CD14-positive monocyte (primary cell): ENCODE data around the gene PRRG4. TPM values are rescaled to one million over a fixed set of nuclear protein-coding genes. Genes with fewer than 3 reads are reported as not detected.

Experiments
- DNase-seq, 3 donors: peaks; one replicate each; pipeline ENCODE4 v3.0.0-alpha.2; 2011 to 2022
- H2AFZ ChIP-seq: 2 replicates; pipeline ENCODE4 v1.6.0; 2012; ENCODE audit warnings: mild to moderate bottlenecking, low read depth, low read length, inconsistent platforms; ENCODE audit not compliant: insufficient read depth, poor library complexity, severe bottlenecking
- H3K27ac ChIP-seq, 2 donors: 1 replicate in 1 of 2; 2 replicates in 1 of 2; pipeline ENCODE4 v1.5.1; 2012 to 2013; ENCODE audit warnings: low read length in 2 of 2, control low read depth in 1 of 2, inconsistent platforms in 1 of 2, low read depth in 1 of 2, mild to moderate bottlenecking in 1 of 2
- H3K27me3 ChIP-seq, 2 donors: one replicate each; pipeline versions ENCODE4 v1.6.0 to v1.6.1; 2011 to 2013; ENCODE audit warnings: low read length in 2 of 2; ENCODE audit not compliant: control insufficient read depth in 2 of 2, insufficient read depth in 2 of 2
- H3K36me3 ChIP-seq, 2 donors: replicated peaks in 1 of 2; 1 replicate in 1 of 2; 2 replicates in 1 of 2; pipeline versions ENCODE4 v1.5.1 to v1.6.1; 2012 to 2013; ENCODE audit warnings: low read length in 2 of 2, control low read depth in 1 of 2, inconsistent platforms in 1 of 2, mild to moderate bottlenecking in 1 of 2; ENCODE audit not compliant: insufficient read depth in 2 of 2, control insufficient read depth in 1 of 2
- H3K4me1 ChIP-seq, 2 donors: 1 replicate in 1 of 2; 2 replicates in 1 of 2; pipeline versions ENCODE4 v1.5.1 to v1.6.1; 2012 to 2013; ENCODE audit warnings: low read length in 2 of 2, control low read depth in 1 of 2, inconsistent platforms in 1 of 2, mild to moderate bottlenecking in 1 of 2, moderate library complexity in 1 of 2; ENCODE audit not compliant: insufficient read depth in 2 of 2, control insufficient read depth in 1 of 2
- H3K4me2 ChIP-seq: replicated peaks from 2 replicates; pipeline ENCODE3; 2012; ENCODE audit warnings: low read length, moderate library complexity, mild to moderate bottlenecking; ENCODE audit not compliant: poor library complexity, severe bottlenecking; ENCODE audit errors: extremely low read depth
- H3K4me3 ChIP-seq, 3 experiments: fragments of 200-600 bp in 1 of 3; sonication (generic) in 1 of 3; replicated peaks in 1 of 3; 1 replicate in 2 of 3; 2 replicates in 1 of 3; pipeline ENCODE4 v1.5.1; 2011 to 2013; ENCODE audit warnings: low read length in 3 of 3, mild to moderate bottlenecking in 3 of 3, control low read depth in 2 of 3, low read depth in 2 of 3, inconsistent platforms in 1 of 3, moderate library complexity in 1 of 3
- H3K79me2 ChIP-seq: 2 replicates; pipeline ENCODE4 v1.6.0; 2012; ENCODE audit warnings: mild to moderate bottlenecking, control low read depth, inconsistent platforms, low read length, moderate library complexity; ENCODE audit not compliant: insufficient read depth
- H3K9ac ChIP-seq: 2 replicates; pipeline ENCODE4 v1.6.0; 2017; ENCODE audit warnings: low read length, mild to moderate bottlenecking; ENCODE audit not compliant: insufficient read depth, poor library complexity, severe bottlenecking
- H3K9me3 ChIP-seq, 2 donors: replicated peaks in 1 of 2; 1 replicate in 1 of 2; 2 replicates in 1 of 2; pipeline versions ENCODE4 v1.5.1 to v1.6.1; 2012 to 2013; ENCODE audit warnings: low read length in 2 of 2, control low read depth in 1 of 2; ENCODE audit not compliant: control insufficient read depth in 1 of 2, insufficient read depth in 1 of 2
- H4K20me1 ChIP-seq: 2 replicates; pipeline ENCODE4 v1.6.0; 2012; ENCODE audit warnings: mild to moderate bottlenecking, low read length, control low read depth, moderate library complexity; ENCODE audit not compliant: insufficient read depth
- H3K27ac Mint-ChIP-seq, 7 donors: one replicate each; pipeline ENCODE4 v1.8.0; 2020; ENCODE audit warnings: mild to moderate bottlenecking in 7 of 7, mixed read lengths in 7 of 7, moderate library complexity in 6 of 7, inconsistent platforms in 2 of 7
- H3K27me3 Mint-ChIP-seq, 3 donors: one replicate each; pipeline ENCODE4 v1.8.0; 2021 to 2022; ENCODE audit warnings: low read depth in 3 of 3, mild to moderate bottlenecking in 3 of 3, mixed read lengths in 3 of 3, moderate library complexity in 3 of 3, inconsistent platforms in 1 of 3
- H3K36me3 Mint-ChIP-seq, 2 donors: one replicate each; pipeline ENCODE4 v1.8.0; 2020; ENCODE audit warnings: mixed read lengths in 2 of 2, inconsistent platforms in 1 of 2, mild to moderate bottlenecking in 1 of 2
- H3K4me1 Mint-ChIP-seq: one replicate; pipeline ENCODE4 v1.8.0; 2020; ENCODE audit warnings: mild to moderate bottlenecking, mixed read lengths
- H3K4me3 Mint-ChIP-seq, 2 donors: one replicate each; pipeline ENCODE4 v1.8.0; 2020; ENCODE audit warnings: mild to moderate bottlenecking in 2 of 2, mixed read lengths in 2 of 2, moderate library complexity in 1 of 2
- H3K9me3 Mint-ChIP-seq, 7 donors: one replicate each; pipeline ENCODE4 v1.8.0; 2020 to 2022; ENCODE audit warnings: mixed read lengths in 7 of 7, mild to moderate bottlenecking in 6 of 7, moderate library complexity in 6 of 7, inconsistent platforms in 2 of 7
- WGBS: methylation state at CpG from one replicate; pipeline ENCODE4 v1.1.5; 2013; ENCODE audit warnings: missing lambda C conversion rate; ENCODE audit not compliant: insufficient coverage; 5-methylcytosine and 5-hydroxymethylcytosine counted together
- intact Hi-C, 2 donors: fragments of 100-400 bp; cut with micrococcal nuclease; formaldehyde crosslinking; loops; one replicate each; pipeline versions ENCODE4 v1.15.0 to v1.15.1; 2023
- polyA plus RNA-seq, 3 donors: library from polyadenylated mRNA; depleted of rRNA in 1 of 3; unstranded in 2 of 3; stranded (reverse) in 1 of 3; fragments of 300-500 nt in 2 of 3; fragments of >200 nt in 1 of 3; fragmentation: Illumina TruSeq in 2 of 3; gene quantifications; 1 replicate in 2 of 3; 2 replicates in 1 of 3; pipeline ENCODE4 v1.2.3, GENCODE V29; 2012 to 2021
- TF ChIP-seq, protein P1 (sequence below): fragments of 200-600 bp; IDR thresholded peaks from one replicate; pipeline ENCODE4 v1.8.0; 2022; ENCODE audit warnings: antibody characterized with exemption, mild to moderate bottlenecking

The PRRG4 gene
- polyA plus RNA-seq, 3 donors, result 3.5 to 9.9 (median 8.7) TPM

- 100% methylated on average over 4 of the region's 12 CpGs for WGBS
- H3K9me3 Mint-ChIP-seq, result no peaks in the 10 kb centered on the region
- Histone ChIP-seq H3K27ac (no peak within 1 kb of the TSS), H3K4me2 (no peak within 1 kb of the TSS), H3K79me2 (no peaks in the 10 kb centered on the region), H3K27me3 (no peaks in the 10 kb centered on the region), H2AFZ (no peak within 1 kb of the TSS), H3K4me1 (peaks cover 7 to 8% of the 10 kb centered on the region in 2 donors), H3K9ac (no peak within 1 kb of the TSS), H4K20me1 (no peaks in the 10 kb centered on the region), H3K9me3 (no peaks in the 10 kb centered on the region), H3K4me3 (no peak within 1 kb of the TSS), H3K36me3 (no peaks in the 10 kb centered on the region)
- no peak within 1 kb of the TSS for H3K4me3 Mint-ChIP-seq
- peaks cover 4% of the 10 kb centered on the region for H3K4me1 Mint-ChIP-seq
- H3K27ac Mint-ChIP-seq, result peak within 1 kb of the TSS in 1 of 7 donors; percentile 51
- intact Hi-C loops, result loop anchor here in 1 of 2 donors (5.0 kb wide), 1 partner anchor 417 kb away; no protein-coding TSS in a partner anchor
- peaks cover 3 to 8% of the 10 kb centered on the region in 2 donors for H3K36me3 Mint-ChIP-seq
- peaks cover 0 to 2% (median 0%) of the 10 kb centered on the region in 3 donors for H3K27me3 Mint-ChIP-seq
- TF ChIP-seq, protein P1, sequence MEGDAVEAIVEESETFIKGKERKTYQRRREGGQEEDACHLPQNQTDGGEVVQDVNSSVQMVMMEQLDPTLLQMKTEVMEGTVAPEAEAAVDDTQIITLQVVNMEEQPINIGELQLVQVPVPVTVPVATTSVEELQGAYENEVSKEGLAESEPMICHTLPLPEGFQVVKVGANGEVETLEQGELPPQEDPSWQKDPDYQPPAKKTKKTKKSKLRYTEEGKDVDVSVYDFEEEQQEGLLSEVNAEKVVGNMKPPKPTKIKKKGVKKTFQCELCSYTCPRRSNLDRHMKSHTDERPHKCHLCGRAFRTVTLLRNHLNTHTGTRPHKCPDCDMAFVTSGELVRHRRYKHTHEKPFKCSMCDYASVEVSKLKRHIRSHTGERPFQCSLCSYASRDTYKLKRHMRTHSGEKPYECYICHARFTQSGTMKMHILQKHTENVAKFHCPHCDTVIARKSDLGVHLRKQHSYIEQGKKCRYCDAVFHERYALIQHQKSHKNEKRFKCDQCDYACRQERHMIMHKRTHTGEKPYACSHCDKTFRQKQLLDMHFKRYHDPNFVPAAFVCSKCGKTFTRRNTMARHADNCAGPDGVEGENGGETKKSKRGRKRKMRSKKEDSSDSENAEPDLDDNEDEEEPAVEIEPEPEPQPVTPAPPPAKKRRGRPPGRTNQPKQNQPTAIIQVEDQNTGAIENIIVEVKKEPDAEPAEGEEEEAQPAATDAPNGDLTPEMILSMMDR, result no peak
- no peak for DNase-seq
Observed at GRCh38 chr11:32794439-32794838, 35.3 kb upstream of the PRRG4 start, which contains the start of gene CCDC73. Gene CCDC73 (minus strand): TSS chr11:32794662. CDS start chr11:32760243, 34,419 bp downstream.

GRCh38 chr11:32796425-32796824, 33.3 kb upstream of the PRRG4 start:
- H3K4me1 Mint-ChIP-seq, result peaks cover 4% of the 10 kb centered on the region

More at GRCh38 chr11:32796425-32796824, 33.3 kb upstream of the PRRG4 start:
- Histone ChIP-seq H3K9ac (no peak overlapping the region), H4K20me1 (no peaks in the 10 kb centered on the region), H3K27me3 (no peaks in the 10 kb centered on the region), H3K79me2 (no peaks in the 10 kb centered on the region), H3K9me3 (no peaks in the 10 kb centered on the region), H3K36me3 (no peaks in the 10 kb centered on the region), H2AFZ (no peak overlapping the region), H3K27ac (no peak overlapping the region), H3K4me3 (no peak overlapping the region), H3K4me2 (no peak overlapping the region), H3K4me1 (peaks cover 7 to 8% of the 10 kb centered on the region in 2 donors)
- Mint-ChIP-seq H3K36me3 (peaks cover 3 to 8% of the 10 kb centered on the region in 2 donors), H3K9me3 (no peaks in the 10 kb centered on the region), H3K4me3 (no peak overlapping the region), H3K27me3 (peaks cover 0 to 2% (median 2%) of the 10 kb centered on the region in 3 donors), H3K27ac (no peak overlapping the region)
- TF ChIP-seq, protein P1, result no peak
- WGBS, result 100% methylated on average over 1 of the region's 3 CpGs
- DNase-seq, result no peak
- intact Hi-C loops, result no loop called here
